Bronchial epithelial cell (primary cell): ENCODE data around the gene PIH1D2. TPM values are rescaled to one million over a fixed set of nuclear protein-coding genes. Genes with fewer than 3 reads are reported as not detected.

Experiments used
- DNase-seq: peaks from one replicate; pipeline ENCODE4 v3.0.0-alpha.2; 2010; ENCODE audit warnings: low read depth
- FAIRE-seq: peaks from 2 replicates; lab custom pipeline; 2011; peaks lifted over from hg19 to GRCh38; lab: Jason Lieb, UNC
- H3K27me3 ChIP-seq: 2 replicates; pipeline ENCODE4 v1.5.1; 2011; ENCODE audit warnings: low read length; ENCODE audit not compliant: control insufficient read depth, insufficient read depth
- H3K36me3 ChIP-seq: 2 replicates; pipeline ENCODE4 v1.5.1; 2011; ENCODE audit warnings: low read length; ENCODE audit not compliant: control insufficient read depth, insufficient read depth
- H3K4me3 ChIP-seq: 2 replicates; pipeline ENCODE4 v1.5.1; 2011; ENCODE audit warnings: mild to moderate bottlenecking, low read depth, low read length, control low read depth
- CTCF ChIP-seq: IDR thresholded peaks from 2 replicates; pipeline ENCODE4 v1.5.1; 2011; ENCODE audit warnings: mild to moderate bottlenecking, moderate library complexity, low read length, control low read depth, inconsistent platforms; ENCODE audit not compliant: insufficient read depth, severe bottlenecking
- total RNA-seq: library from RNA; depleted of rRNA; stranded (reverse); fragments of >200 nt; gene quantifications from 2 replicates; pipeline ENCODE4 v1.2.1, GENCODE V29; 2014

PIH1D2 gene
- total RNA-seq, 1 donor from 2014 or later: 0.53 TPM

GRCh38 chr11:112085822-112086421 is 12.1 kb upstream of the PIH1D2 start:
- DNase-seq (peak; percentile 13), FAIRE-seq (no peak)
- TF ChIP-seq CTCF: no peak
- Histone ChIP-seq H3K4me3 (peak overlapping the region; percentile 92), H3K36me3 (peaks cover 9% of the 10 kb centered on the region), H3K27me3 (no peaks in the 10 kb centered on the region)

GRCh38 chr11:112082729-112083128 is 8.9 kb upstream of the PIH1D2 start:
- Histone ChIP-seq H3K36me3 (peaks cover 12% of the 10 kb centered on the region), H3K27me3 (no peaks in the 10 kb centered on the region), H3K4me3 (no peak overlapping the region)
- FAIRE-seq: no peak
- peak; percentile 35 for DNase-seq
- no peak for TF ChIP-seq CTCF

- TF ChIP-seq CTCF: no peak
- H3K36me3 ChIP-seq: peaks cover 4% of the 10 kb centered on the region
- no peak for FAIRE-seq
These were observed 10.9 kb downstream of the PIH1D2 start for GRCh38 chr11:112062923-112063322.

GRCh38 chr11:112058103-112058502 is 15.7 kb downstream of the PIH1D2 start:
- peaks cover 4% of the 10 kb centered on the region for H3K36me3 ChIP-seq
- peak; percentile 10 for DNase-seq
- FAIRE-seq: no peak
- TF ChIP-seq CTCF: no peak
- no peak overlapping the region for H3K4me3 ChIP-seq
- no peaks in the 10 kb centered on the region for H3K27me3 ChIP-seq

More at GRCh38 chr11:112062923-112063322, 10.9 kb downstream of the PIH1D2 start:
- Histone ChIP-seq H3K27me3 (no peaks in the 10 kb centered on the region), H3K4me3 (no peak overlapping the region)
- DNase-seq: no peak

- Histone ChIP-seq H3K27me3 (no peaks in the 10 kb centered on the region), H3K4me3 (no peak overlapping the region), H3K36me3 (peaks cover 6% of the 10 kb centered on the region)
- FAIRE-seq (no peak), DNase-seq (no peak)
- no peak for TF ChIP-seq CTCF
These were observed 16.6 kb downstream of the PIH1D2 start for GRCh38 chr11:112057170-112057569.

- DNase-seq (no peak), FAIRE-seq (no peak)
- H3K4me3 ChIP-seq: no peak overlapping the region
- no peak for TF ChIP-seq CTCF
- no peaks in the 10 kb centered on the region for H3K27me3 ChIP-seq
- H3K36me3 ChIP-seq: peaks cover 3% of the 10 kb centered on the region
These were observed 22.0 kb downstream of the PIH1D2 start for GRCh38 chr11:112051768-112052167.
